ENCODE results near the gene P2RX6. TPM values are rescaled to one million over a fixed set of nuclear protein-coding genes. Genes with fewer than 3 reads are reported as not detected.
"Not testable (repeated sequence)": the region's sequence is repeated elsewhere in the genome, so short reads cannot be mapped to it uniquely, and the experiment has no call there.

P2RX6 gene
- total RNA-seq: not detected

- no peak for DNase-seq
Observed at GRCh38 chr22:21014726-21015465, at the start of gene P2RX6. Gene P2RX6 (plus strand): TSS chr22:21015165. CDS start chr22:21015175, 10 bp downstream.

- DNase-seq: no peak
Observed at GRCh38 chr22:20965888-20966855, 48.8 kb upstream of the P2RX6 start.

- no peak for DNase-seq
Observed at GRCh38 chr22:20966883-20967696, 47.9 kb upstream of the P2RX6 start, which contains the start of gene AIFM3. Gene AIFM3 (plus strand): TSS chr22:20967255. CDS start chr22:20967945, 690 bp downstream.

- DNase-seq: no peak
Observed at GRCh38 chr22:20967697-20968211, 47.2 kb upstream of the P2RX6 start.

GRCh38 chr22:20968281-20968977 is 46.5 kb upstream of the P2RX6 start:
- no peak for DNase-seq

GRCh38 chr22:20970939-20971657 is 43.9 kb upstream of the P2RX6 start:
- no peak for DNase-seq

GRCh38 chr22:20972014-20972694 is 42.8 kb upstream of the P2RX6 start:
- not testable (repeated sequence) for DNase-seq

- no peak for DNase-seq
Observed at GRCh38 chr22:20972933-20973577, 41.9 kb upstream of the P2RX6 start.

GRCh38 chr22:20973634-20974286 is 41.2 kb upstream of the P2RX6 start:
- DNase-seq: no peak

- no peak for DNase-seq
Observed at GRCh38 chr22:20974336-20974955, 40.5 kb upstream of the P2RX6 start.

- DNase-seq: no peak
Observed at GRCh38 chr22:20975541-20976290, 39.2 kb upstream of the P2RX6 start.

GRCh38 chr22:20976291-20976877 is 38.6 kb upstream of the P2RX6 start:
- DNase-seq: no peak

GRCh38 chr22:20977019-20977418 is 37.9 kb upstream of the P2RX6 start:
- DNase-seq: no peak

GRCh38 chr22:20977516-20978170 is 37.3 kb upstream of the P2RX6 start:
- no peak for DNase-seq

- DNase-seq: no peak
Observed at GRCh38 chr22:20978419-20978818, 36.5 kb upstream of the P2RX6 start.

GRCh38 chr22:20979243-20979809 is 35.6 kb upstream of the P2RX6 start:
- DNase-seq: peak; percentile 37

GRCh38 chr22:20979940-20980453 is 35.0 kb upstream of the P2RX6 start:
- DNase-seq: no peak
